ENCODE results near the gene EIF2B2. TPM values are rescaled to one million over a fixed set of nuclear protein-coding genes. Genes with fewer than 3 reads are reported as not detected.

The EIF2B2 gene
- total RNA-seq, result 10 to 100 TPM; 19.0 to 33.0 (median 26.3) TPM

DNA sequence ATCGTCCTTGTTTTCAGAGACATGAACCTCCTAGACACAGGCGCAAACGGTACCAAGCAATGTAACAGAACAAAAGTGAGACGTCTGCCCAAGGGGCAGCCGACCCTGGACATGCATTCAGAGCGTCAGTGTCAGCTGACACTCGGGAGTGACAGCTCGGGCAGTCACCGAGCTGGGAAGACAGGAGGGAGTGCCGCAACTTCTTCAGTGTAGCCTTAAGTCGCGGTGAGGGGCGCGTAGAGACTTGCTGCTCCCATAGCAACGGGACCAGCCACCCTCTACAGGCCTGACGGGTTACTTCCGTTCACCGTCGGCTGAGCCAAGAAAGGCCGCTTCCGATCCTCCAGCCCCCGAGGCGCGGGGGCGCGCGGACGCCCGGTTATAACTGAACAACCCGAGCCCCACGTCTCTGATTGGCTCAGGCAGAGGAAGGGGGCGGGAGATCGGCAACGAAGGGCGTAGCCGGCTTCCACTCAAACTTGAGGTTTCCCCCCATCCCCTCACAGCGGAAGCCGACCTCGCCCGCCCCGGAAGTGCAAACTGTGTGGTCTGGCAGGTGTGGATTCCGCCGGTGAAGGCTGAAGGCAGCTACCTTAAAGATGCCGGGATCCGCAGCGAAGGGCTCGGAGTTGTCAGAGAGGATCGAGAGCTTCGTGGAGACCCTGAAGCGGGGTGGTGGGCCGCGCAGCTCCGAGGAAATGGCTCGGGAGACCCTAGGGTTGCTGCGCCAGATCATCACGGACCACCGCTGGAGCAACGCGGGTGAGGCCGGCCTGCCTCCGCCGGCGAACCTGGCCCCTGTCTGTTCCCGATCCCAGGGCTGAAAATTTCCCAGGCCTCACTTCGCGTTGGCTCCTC lies at the start of gene EIF2B2:
Gene EIF2B2 (plus strand): TSS at position 530 of the 858 bp plus-strand sequence. CDS start 70 bp downstream, at position 600.
- TF ChIP-seq, protein P1, sequence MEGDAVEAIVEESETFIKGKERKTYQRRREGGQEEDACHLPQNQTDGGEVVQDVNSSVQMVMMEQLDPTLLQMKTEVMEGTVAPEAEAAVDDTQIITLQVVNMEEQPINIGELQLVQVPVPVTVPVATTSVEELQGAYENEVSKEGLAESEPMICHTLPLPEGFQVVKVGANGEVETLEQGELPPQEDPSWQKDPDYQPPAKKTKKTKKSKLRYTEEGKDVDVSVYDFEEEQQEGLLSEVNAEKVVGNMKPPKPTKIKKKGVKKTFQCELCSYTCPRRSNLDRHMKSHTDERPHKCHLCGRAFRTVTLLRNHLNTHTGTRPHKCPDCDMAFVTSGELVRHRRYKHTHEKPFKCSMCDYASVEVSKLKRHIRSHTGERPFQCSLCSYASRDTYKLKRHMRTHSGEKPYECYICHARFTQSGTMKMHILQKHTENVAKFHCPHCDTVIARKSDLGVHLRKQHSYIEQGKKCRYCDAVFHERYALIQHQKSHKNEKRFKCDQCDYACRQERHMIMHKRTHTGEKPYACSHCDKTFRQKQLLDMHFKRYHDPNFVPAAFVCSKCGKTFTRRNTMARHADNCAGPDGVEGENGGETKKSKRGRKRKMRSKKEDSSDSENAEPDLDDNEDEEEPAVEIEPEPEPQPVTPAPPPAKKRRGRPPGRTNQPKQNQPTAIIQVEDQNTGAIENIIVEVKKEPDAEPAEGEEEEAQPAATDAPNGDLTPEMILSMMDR (IDR thresholded peaks at IDR 0.05; ENCODE audit: low read depth), result no peak

DNA sequence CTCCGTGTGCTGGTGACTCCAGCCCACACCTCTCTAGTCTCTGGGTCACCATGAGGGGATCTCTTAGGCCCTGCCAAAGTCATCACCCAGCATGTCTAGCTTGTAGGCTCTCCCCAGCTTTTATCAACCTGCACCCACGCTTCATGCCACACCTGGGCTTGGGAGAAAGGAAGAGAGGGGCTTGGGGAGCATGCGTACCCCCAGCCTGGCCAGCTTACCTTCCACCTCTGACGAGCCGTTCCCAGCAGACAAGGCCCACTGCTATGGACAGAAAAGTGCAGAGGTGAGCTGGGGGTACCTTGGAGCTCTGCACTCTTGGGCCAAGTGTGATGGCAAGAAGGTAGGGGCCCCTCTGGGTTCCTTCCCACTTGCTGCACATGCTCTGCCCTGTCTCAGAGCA lies 49.0 kb upstream of the EIF2B2 start:
- TF ChIP-seq, protein P1 (IDR thresholded peaks at IDR 0.05; ENCODE audit: low read depth), result no peak

DNA sequence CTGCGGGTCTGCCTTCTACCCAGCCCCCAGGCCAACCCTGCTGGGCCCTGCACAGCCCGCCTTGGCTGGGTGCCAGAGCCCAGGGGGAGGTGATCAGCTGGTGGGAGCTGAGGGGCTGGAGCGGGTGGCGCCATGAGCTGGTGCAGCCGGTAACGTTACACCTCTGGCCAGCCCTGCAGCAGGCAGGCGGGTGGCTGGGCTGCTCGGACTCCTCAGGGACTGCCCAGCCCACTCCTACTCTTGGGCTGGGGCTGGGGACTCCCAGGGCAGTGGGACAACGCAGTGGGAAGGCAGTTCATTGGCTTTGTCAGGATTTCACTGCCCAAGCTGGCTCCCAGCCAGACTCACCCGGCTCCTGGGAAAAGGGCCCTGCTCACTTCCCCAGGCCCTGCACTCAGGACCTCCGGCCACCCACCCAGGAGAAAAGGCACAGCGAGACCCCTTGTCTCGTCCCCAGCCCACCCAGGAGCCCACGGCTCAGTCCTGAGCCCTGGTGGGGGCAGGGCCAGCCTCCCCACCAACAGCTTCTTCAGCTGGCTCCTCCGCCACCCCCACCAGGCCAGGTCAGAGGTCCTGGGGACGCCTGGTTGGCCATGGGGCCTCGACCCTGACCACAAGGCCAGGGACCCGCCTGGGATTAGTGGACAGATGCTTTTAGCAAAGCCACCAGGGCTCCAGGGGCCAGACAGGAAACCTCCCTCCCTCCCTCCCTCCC lies 48.3 kb upstream of the EIF2B2 start:
- TF ChIP-seq, protein P1 (IDR thresholded peaks at IDR 0.05; ENCODE audit: low read depth), result no peak

DNA sequence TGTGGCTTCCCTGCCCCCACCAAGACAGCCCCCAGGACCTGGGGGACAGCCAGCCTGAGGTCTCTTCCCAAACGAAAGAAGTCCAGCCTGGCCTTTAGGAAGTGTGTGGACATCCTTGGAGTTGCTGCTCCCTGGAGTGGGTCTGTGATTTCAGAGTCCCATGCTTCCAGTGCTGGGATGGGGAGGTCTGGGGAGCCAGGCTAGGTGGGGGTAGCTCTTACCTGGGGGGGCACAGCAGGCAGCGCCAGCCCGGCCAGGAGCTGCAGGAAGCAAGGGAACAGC lies 47.8 kb upstream of the EIF2B2 start:
- TF ChIP-seq, protein P1 (IDR thresholded peaks at IDR 0.05; ENCODE audit: low read depth), result no peak

DNA sequence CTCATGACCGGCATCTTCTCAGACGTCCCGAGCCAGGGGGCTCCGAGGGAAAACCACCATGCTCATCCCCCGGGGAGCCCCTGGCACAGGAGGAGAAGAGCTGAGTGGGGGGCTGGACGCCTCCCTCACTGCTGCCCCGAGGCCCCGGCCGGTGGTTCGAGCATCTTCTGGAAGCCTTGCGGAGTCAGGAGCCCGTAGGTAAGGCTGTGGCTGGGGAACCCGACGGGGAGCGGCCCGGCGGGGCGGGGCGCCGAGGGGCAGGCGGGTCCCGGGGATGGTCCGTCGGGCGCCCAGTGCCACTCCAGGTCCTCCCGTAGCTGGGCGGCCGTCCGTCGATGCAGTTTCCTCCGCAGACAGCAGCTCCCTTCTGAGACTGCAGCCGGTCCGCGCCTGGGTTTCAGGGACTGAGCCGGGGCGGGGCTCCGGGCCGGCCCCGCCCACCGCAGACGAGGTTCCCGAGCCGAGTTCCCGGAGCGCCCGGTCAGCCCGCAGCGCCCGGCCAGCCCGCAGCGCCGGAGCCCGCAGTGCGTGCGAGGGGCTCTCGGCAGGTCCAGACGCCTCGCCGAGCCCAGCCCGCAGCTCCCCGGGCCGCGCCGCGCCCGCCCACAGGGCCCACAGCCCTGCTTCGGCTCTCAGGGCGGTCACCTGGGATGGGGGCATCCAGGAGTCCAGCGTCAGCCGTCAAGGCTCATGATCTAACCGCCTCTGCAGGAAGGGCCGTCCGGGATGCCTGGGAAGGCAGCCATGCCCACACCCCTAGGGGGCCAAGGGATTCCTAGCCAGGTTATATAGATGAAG lies 47.3 kb upstream of the EIF2B2 start, which contains the start of gene PGF:
Gene PGF (minus strand): TSS at position 369 of the 798 bp plus-strand sequence. CDS start 355 bp downstream, at position 14.
- TF ChIP-seq, protein P1 (IDR thresholded peaks at IDR 0.05; ENCODE audit: low read depth), result no peak

DNA sequence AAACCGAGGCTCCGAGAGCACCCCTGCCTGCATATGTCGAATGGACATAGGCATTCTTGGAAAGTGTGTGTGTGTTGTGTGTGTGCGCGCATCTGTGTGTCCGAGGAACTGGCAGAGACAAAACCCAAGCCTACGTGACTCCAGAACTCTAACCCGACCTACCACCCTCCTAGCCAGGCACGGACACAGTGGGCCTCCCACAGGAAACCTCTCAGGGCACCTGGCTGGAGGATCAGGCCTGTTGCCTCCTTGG lies 46.8 kb upstream of the EIF2B2 start:
- TF ChIP-seq, protein P1 (IDR thresholded peaks at IDR 0.05; ENCODE audit: low read depth), result no peak
